ENCODE measurements around the gene CFD. TPM values are rescaled to one million over a fixed set of nuclear protein-coding genes. Genes with fewer than 3 reads are reported as not detected.
"Not testable (repeated sequence)": the region's sequence is repeated elsewhere in the genome, so short reads cannot be mapped to it uniquely, and the experiment has no call there.

The CFD gene
- total RNA-seq, 1 experiment from 2014 or later: 1.7 TPM

- no peak for TF ChIP-seq TP53 (CRISPR knock-in tag; IDR thresholded peaks at IDR 0.05)
- no peak for TF ChIP-seq PRDM15 (CRISPR knock-in tag; IDR thresholded peaks at IDR 0.05)
- TF ChIP-seq, protein P1, sequence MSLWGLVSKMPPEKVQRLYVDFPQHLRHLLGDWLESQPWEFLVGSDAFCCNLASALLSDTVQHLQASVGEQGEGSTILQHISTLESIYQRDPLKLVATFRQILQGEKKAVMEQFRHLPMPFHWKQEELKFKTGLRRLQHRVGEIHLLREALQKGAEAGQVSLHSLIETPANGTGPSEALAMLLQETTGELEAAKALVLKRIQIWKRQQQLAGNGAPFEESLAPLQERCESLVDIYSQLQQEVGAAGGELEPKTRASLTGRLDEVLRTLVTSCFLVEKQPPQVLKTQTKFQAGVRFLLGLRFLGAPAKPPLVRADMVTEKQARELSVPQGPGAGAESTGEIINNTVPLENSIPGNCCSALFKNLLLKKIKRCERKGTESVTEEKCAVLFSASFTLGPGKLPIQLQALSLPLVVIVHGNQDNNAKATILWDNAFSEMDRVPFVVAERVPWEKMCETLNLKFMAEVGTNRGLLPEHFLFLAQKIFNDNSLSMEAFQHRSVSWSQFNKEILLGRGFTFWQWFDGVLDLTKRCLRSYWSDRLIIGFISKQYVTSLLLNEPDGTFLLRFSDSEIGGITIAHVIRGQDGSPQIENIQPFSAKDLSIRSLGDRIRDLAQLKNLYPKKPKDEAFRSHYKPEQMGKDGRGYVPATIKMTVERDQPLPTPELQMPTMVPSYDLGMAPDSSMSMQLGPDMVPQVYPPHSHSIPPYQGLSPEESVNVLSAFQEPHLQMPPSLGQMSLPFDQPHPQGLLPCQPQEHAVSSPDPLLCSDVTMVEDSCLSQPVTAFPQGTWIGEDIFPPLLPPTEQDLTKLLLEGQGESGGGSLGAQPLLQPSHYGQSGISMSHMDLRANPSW (CRISPR knock-in tag; conservative IDR thresholded peaks at IDR 0.05; ENCODE audit: low read depth): no peak
- TF ChIP-seq CDX4 (CRISPR knock-in tag; IDR thresholded peaks at IDR 0.05; ENCODE audit: borderline replicate concordance): no peak
- TF ChIP-seq CREB1 (CRISPR knock-in tag; IDR thresholded peaks at IDR 0.05): no peak
- no peak for TF ChIP-seq ZNF416 (CRISPR knock-in tag; IDR thresholded peaks at IDR 0.05)
- no peak for TF ChIP-seq NR1H2 (CRISPR knock-in tag; IDR thresholded peaks at IDR 0.05)
- no peak for TF ChIP-seq ZNF425 (CRISPR knock-in tag; conservative IDR thresholded peaks at IDR 0.05)
- TF ChIP-seq, protein P2, sequence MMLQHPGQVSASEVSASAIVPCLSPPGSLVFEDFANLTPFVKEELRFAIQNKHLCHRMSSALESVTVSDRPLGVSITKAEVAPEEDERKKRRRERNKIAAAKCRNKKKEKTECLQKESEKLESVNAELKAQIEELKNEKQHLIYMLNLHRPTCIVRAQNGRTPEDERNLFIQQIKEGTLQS (CRISPR knock-in tag; conservative IDR thresholded peaks at IDR 0.05): no peak
Measured at GRCh38 chr19:840519-841206, 18.8 kb upstream of the CFD start, which contains the start of gene PRTN3 (continued).

DNA sequence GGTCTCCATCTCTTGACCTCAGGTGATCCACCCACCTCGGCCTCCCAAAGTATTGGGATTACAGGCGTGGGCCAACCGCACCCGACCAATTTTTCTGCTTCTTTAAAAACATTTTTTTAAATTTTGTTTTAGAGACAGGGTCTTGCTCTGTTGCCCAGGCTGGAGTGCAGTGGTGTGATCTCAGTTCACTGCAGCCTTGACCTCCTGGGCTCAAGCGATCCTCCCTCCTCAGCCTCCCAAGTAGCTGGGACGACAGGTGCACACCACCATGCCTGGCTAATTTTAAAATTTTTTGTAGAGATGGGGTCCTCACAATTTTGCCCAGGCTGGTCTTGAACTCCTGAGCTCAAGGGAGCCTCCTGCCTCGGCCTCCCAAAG is 16.7 kb upstream of the CFD start:
- not testable (repeated sequence) for H3K9me3 Mint-ChIP-seq; H3K36me3 Mint-ChIP-seq; H3K4me1 Mint-ChIP-seq; DNase-seq (ENCODE audit: low spot score); ATAC-seq; H3K27ac Mint-ChIP-seq
- ChIA-PET POLR2A (interaction anchor here (0.6 kb wide), 1 partner anchor 1701 kb away, joined by 3 read pairs; no protein-coding TSS in a partner anchor), CTCF (interaction anchor here (0.7 to 1.1 kb wide), 3 partner anchors 14 to 260 kb away, joined by 3 to 6 read pairs (median 3); no protein-coding TSS in a partner anchor)
- peaks cover 42% of the 10 kb centered on the region for H3K27me3 Mint-ChIP-seq (ENCODE audit: low read depth)
- peak; percentile 50; the same call in 1 of the 2 replicates for TF ChIP-seq ZNF121 (CRISPR knock-in tag; IDR thresholded peaks at IDR 0.05)
- H3K4me3 Mint-ChIP-seq: peak overlapping the region; percentile 41; the same call in 1 of the 2 replicates

- peak overlapping the region; percentile 41; the same call in 1 of the 2 replicates for H3K4me3 Mint-ChIP-seq
- POLR2A ChIA-PET: interaction anchor here (0.6 kb wide), 1 partner anchor 1700 kb away, joined by 3 read pairs; no protein-coding TSS in a partner anchor
- CTCF ChIA-PET: interaction anchor here (0.7 to 1.1 kb wide), 3 partner anchors 14 to 261 kb away, joined by 3 to 6 read pairs (median 3); no protein-coding TSS in a partner anchor
- DNase-seq (ENCODE audit: low spot score) (peak; percentile 62), ATAC-seq (peak; percentile 70)
- no peaks in the 10 kb centered on the region for H3K4me1 Mint-ChIP-seq
- no peak overlapping the region for H3K27ac Mint-ChIP-seq
- H3K9me3 Mint-ChIP-seq: peaks cover 4% of the 10 kb centered on the region
- H3K36me3 Mint-ChIP-seq: no peaks in the 10 kb centered on the region
- peaks cover 42% of the 10 kb centered on the region for H3K27me3 Mint-ChIP-seq (ENCODE audit: low read depth)
- TF ChIP-seq, protein P1 (CRISPR knock-in tag; conservative IDR thresholded peaks at IDR 0.05; ENCODE audit: low read depth): no peak
- TF ChIP-seq, protein P3, sequence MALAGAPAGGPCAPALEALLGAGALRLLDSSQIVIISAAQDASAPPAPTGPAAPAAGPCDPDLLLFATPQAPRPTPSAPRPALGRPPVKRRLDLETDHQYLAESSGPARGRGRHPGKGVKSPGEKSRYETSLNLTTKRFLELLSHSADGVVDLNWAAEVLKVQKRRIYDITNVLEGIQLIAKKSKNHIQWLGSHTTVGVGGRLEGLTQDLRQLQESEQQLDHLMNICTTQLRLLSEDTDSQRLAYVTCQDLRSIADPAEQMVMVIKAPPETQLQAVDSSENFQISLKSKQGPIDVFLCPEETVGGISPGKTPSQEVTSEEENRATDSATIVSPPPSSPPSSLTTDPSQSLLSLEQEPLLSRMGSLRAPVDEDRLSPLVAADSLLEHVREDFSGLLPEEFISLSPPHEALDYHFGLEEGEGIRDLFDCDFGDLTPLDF (CRISPR knock-in tag; IDR thresholded peaks at IDR 0.05): no peak
- TF ChIP-seq, protein P4, sequence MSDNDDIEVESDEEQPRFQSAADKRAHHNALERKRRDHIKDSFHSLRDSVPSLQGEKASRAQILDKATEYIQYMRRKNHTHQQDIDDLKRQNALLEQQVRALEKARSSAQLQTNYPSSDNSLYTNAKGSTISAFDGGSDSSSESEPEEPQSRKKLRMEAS (CRISPR knock-in tag; IDR thresholded peaks at IDR 0.05): peak; percentile 65; the same call in 1 of the 2 replicates
- TF ChIP-seq USF1 (CRISPR knock-in tag; IDR thresholded peaks at IDR 0.05) (no peak), RELA (CRISPR knock-in tag; IDR thresholded peaks at IDR 0.05; ENCODE audit: borderline replicate concordance) (0 out of 2 replicates have a peak, but pooled peaks have one; percentile 40)
Measured at GRCh38 chr19:843180-843835, 16.2 kb upstream of the CFD start.

Measured in WTC11 (cell line).